ENCODE data around the gene SEPTIN1.

The SEPTIN1 gene

GRCh38 chr16:30337964-30338357, 44.4 kb downstream of the SEPTIN1 start:
- peak; percentile 7 for DNase-seq

GRCh38 chr16:30335598-30336474, 46.5 kb downstream of the SEPTIN1 start:
- peak; percentile 48 for DNase-seq

- DNase-seq, result peak; percentile 88
These were observed 47.2 kb downstream of the SEPTIN1 start for GRCh38 chr16:30335028-30335597.

- peak; percentile 90 for DNase-seq
These were observed 47.8 kb downstream of the SEPTIN1 start for GRCh38 chr16:30334473-30334989.

Data from islet precursor cell (in vitro differentiated cells).